ENCODE data around the gene GTPBP6.

DNA sequence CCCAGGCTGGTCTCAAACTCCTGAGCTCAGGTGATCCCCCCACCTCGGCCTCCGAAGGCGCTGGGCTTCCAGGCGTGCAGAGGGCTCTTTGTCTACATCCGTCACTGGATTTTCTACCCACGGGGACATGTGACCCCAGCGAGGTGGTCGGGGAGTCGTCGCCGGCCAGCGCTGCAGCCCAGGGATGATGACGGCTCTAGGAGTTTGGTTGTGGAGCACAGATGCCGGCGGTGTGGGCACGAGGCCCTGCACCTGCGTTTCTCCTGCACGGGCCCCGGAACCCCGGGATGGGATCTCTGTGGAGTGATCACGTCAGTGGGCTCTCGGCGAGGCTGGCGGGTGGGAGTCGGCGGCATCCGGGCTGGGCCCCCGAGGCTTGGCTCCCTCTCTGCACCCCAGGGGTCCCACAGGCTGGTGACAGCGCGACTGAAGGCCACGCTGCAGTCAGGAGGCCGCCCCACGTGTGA lies 9.1 kb upstream of the GTPBP6 start:
- TF ChIP-seq POLR2AphosphoS5 (IDR thresholded peaks at IDR 0.05) (no peak), CTCF (IDR thresholded peaks at IDR 0.05) (no peak)
